Thyroid gland (tissue), 4 donors: Measurements from ENCODE around the gene EXOC4. TPM values are rescaled to one million over a fixed set of nuclear protein-coding genes. Genes with fewer than 3 reads are reported as not detected.

Source experiments
- DNase-seq, 2 donors: peaks; one replicate each; pipeline ENCODE4 v3.0.0-alpha.2; 2019
- H3K27ac ChIP-seq, 3 donors: fragments of 200-600 bp; sonication (generic); 1 replicate in 2 of 3; 2 replicates in 1 of 3; pipeline ENCODE4 v1.5.1; 2016 to 2019; ENCODE audit warnings: mild to moderate bottlenecking in 1 of 3, moderate library complexity in 1 of 3
- H3K27me3 ChIP-seq: fragments of 200-600 bp; sonication (generic); one replicate; pipeline ENCODE4 v1.5.1; 2019
- H3K36me3 ChIP-seq, 2 donors: fragments of 200-600 bp; sonication (generic); one replicate each; pipeline ENCODE4 v1.5.1; 2016 to 2019
- H3K4me1 ChIP-seq, 2 donors: fragments of 200-600 bp; sonication (generic); one replicate each; pipeline ENCODE4 v1.5.1; 2017 to 2019
- H3K4me3 ChIP-seq, 3 donors: fragments of 200-600 bp; sonication (generic); replicated peaks in 1 of 3; 1 replicate in 2 of 3; 2 replicates in 1 of 3; pipeline ENCODE4 v1.5.1; 2016; ENCODE audit warnings: mild to moderate bottlenecking in 1 of 3
- H3K9me3 ChIP-seq: fragments of 200-600 bp; sonication (generic); one replicate; pipeline ENCODE4 v1.5.1; 2017
- CTCF ChIP-seq, 6 experiments: fragments of 200-600 bp in 3 of 6; fragments of 450-650 bp in 3 of 6; sonication (generic) in 3 of 6; IDR thresholded peaks; one replicate each; pipeline ENCODE4 v1.5.1; 2016 to 2019; ENCODE audit warnings: antibody characterized with exemption in 6 of 6, mild to moderate bottlenecking in 2 of 6, inconsistent platforms in 1 of 6, moderate library complexity in 1 of 6
- POLR2A ChIP-seq, 2 donors: fragments of 450-650 bp; IDR thresholded peaks; one replicate each; pipeline ENCODE4 v1.6.1; 2017; ENCODE audit warnings: antibody characterized with exemption in 2 of 2, mild to moderate bottlenecking in 2 of 2, moderate library complexity in 1 of 2
- WGBS, 2 donors: methylation state at CpG; one replicate each; pipeline ENCODE4 v1.1.5; 2017; 5-methylcytosine and 5-hydroxymethylcytosine counted together
- intact Hi-C: fragments of 100-400 bp; cut with DNase I; formaldehyde crosslinking; loops from one replicate; pipeline ENCODE4 v1.15.1; 2023
- total RNA-seq, 4 donors: library from RNA; depleted of rRNA; stranded (reverse); fragments of >200 nt; gene quantifications; one replicate each; pipeline ENCODE4 v1.2.3, GENCODE V29; 2016

The EXOC4 gene
- total RNA-seq, 4 donors from 2014 or later: 74.0 to 116 (median 107) TPM

GRCh38 chr7:134034652-134035051 lies 781.8 kb downstream of the EXOC4 start:
- DNase-seq: no peak
- Histone ChIP-seq H3K4me1 (no peaks in the 10 kb centered on the region), H3K27me3 (no peaks in the 10 kb centered on the region), H3K27ac (no peak overlapping the region), H3K4me3 (no peak overlapping the region), H3K9me3 (no peaks in the 10 kb centered on the region), H3K36me3 (no peaks in the 10 kb centered on the region)
- intact Hi-C loops: no loop called here
- 97 to 98% methylated on average over 3 of the region's 3 CpGs for WGBS, 2 donors
- TF ChIP-seq POLR2A (IDR thresholded peaks at IDR 0.05) (no peak), CTCF (IDR thresholded peaks at IDR 0.05) (no peak)

- H3K27me3 ChIP-seq: no peaks in the 10 kb centered on the region
These were observed 785.1 kb downstream of the EXOC4 start for GRCh38 chr7:134037991-134038390.

GRCh38 chr7:134040988-134041387 lies 788.1 kb downstream of the EXOC4 start:
- TF ChIP-seq CTCF (IDR thresholded peaks at IDR 0.05): no peak
- no peak for TF ChIP-seq POLR2A (IDR thresholded peaks at IDR 0.05)
- no peaks in the 10 kb centered on the region for H3K4me1 ChIP-seq
- DNase-seq: no peak
- H3K9me3 ChIP-seq: no peaks in the 10 kb centered on the region
- H3K36me3 ChIP-seq: no peaks in the 10 kb centered on the region
- intact Hi-C loops: no loop called here
- H3K27ac ChIP-seq: no peak overlapping the region
- no peaks in the 10 kb centered on the region for H3K27me3 ChIP-seq
- no peak overlapping the region for H3K4me3 ChIP-seq
- 97 to 100% methylated on average over 2 of the region's 2 CpGs for WGBS, 2 donors

More at GRCh38 chr7:134037991-134038390, 785.1 kb downstream of the EXOC4 start:
- no peaks in the 10 kb centered on the region for H3K4me1 ChIP-seq
- 91 to 98% methylated on average over 4 of the region's 4 CpGs for WGBS, 2 donors
- no peak overlapping the region for H3K27ac ChIP-seq
- TF ChIP-seq POLR2A (IDR thresholded peaks at IDR 0.05) (no peak), CTCF (IDR thresholded peaks at IDR 0.05) (no peak)
- H3K36me3 ChIP-seq: no peaks in the 10 kb centered on the region
- no peak for DNase-seq
- intact Hi-C loops: no loop called here
- H3K9me3 ChIP-seq: no peaks in the 10 kb centered on the region
- no peak overlapping the region for H3K4me3 ChIP-seq

- DNase-seq: no peak
- no peaks in the 10 kb centered on the region for H3K9me3 ChIP-seq
- H3K36me3 ChIP-seq: no peaks in the 10 kb centered on the region
- H3K4me3 ChIP-seq: no peak overlapping the region
- H3K27me3 ChIP-seq: no peaks in the 10 kb centered on the region
- H3K27ac ChIP-seq: no peak overlapping the region
- intact Hi-C loops: no loop called here
- TF ChIP-seq POLR2A (IDR thresholded peaks at IDR 0.05) (no peak), CTCF (IDR thresholded peaks at IDR 0.05) (no peak)
- H3K4me1 ChIP-seq: no peaks in the 10 kb centered on the region
These were observed 788.6 kb downstream of the EXOC4 start for GRCh38 chr7:134041477-134041876.

GRCh38 chr7:134042307-134042706 lies 789.4 kb downstream of the EXOC4 start:
- Histone ChIP-seq H3K9me3 (no peaks in the 10 kb centered on the region), H3K4me3 (no peak overlapping the region), H3K27me3 (no peaks in the 10 kb centered on the region), H3K4me1 (no peaks in the 10 kb centered on the region), H3K36me3 (no peaks in the 10 kb centered on the region), H3K27ac (no peak overlapping the region)
- no peak for DNase-seq
- WGBS, 2 donors: 72 to 79% methylated on average over 4 of the region's 4 CpGs
- TF ChIP-seq CTCF (IDR thresholded peaks at IDR 0.05) (no peak), POLR2A (IDR thresholded peaks at IDR 0.05) (no peak)
- intact Hi-C loops: no loop called here
